ENCODE data around the gene CCHCR1.

Gene CCHCR1

GRCh38 chr6:31158863-31159855 is 1.6 kb upstream of the CCHCR1 start:
- DNase-seq = no peak

GRCh38 chr6:31158140-31158862 is 699 bp upstream of the CCHCR1 start, which contains the start of gene TCF19:
Gene TCF19 (plus strand): TSS chr6:31158589. CDS start chr6:31159470, 881 bp downstream.
- peak; percentile 98 for DNase-seq

DNA sequence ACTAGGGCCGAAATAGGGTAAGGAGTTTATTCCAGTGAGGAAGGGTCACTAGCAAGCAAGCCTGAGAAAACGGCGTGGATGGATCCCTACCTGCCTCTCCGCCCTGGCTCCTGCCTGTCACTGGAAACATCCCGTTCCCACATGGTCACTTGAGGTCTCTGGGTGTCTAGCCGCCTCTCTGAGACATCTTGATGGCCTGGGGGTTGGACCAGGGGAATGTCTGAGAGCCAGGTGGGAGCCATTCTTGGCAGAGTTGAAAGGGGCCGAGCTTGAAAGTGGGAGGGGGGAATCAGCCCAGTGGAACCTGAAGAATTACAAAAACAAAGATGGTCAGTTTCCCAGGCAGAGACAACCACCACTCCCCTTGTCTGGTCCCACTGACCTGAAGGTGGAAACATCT is 961 bp downstream of the CCHCR1 start:
- DNase-seq = no peak

DNA sequence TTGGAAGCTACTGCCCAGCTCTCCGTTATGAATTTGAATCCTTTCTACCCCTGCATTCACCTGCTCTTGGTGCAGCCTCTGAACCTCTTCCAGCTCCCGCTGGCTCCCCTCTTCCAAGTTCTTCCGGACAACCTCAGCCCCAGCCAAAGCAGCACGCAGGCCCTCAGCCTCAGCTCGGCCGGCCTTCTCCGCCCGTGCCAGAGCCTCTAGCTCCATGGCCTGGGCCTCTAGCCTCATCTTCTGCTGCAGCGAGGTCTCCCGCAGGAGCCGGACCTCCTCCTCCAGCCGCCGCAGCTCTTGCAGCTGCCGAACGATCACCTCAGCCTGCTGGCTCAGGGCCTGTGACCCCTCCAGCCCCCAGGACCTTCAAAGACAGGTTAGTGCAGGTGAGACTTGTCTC is 3.2 kb downstream of the CCHCR1 start:
- no peak for DNase-seq

DNA sequence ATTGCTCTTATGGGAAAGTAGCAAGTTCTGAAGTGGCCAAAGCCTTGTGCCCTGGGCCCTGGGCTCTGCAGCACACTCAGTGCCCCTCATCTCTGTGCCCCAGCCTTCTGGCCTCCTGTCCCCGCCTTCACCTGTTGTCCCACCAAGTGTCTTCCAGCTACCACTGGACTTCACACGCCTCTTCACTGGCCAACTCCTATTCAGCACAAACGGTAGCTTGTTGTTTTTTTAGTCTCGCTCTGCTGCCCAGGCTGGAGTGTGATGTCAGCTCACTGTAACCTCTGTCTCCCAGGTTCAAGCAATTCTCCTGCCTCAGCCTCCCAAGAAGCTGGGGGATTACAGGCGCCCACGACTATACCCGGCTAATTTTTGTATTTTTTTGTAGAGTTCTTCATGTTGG is 4.8 kb downstream of the CCHCR1 start:
- no peak for DNase-seq

DNA sequence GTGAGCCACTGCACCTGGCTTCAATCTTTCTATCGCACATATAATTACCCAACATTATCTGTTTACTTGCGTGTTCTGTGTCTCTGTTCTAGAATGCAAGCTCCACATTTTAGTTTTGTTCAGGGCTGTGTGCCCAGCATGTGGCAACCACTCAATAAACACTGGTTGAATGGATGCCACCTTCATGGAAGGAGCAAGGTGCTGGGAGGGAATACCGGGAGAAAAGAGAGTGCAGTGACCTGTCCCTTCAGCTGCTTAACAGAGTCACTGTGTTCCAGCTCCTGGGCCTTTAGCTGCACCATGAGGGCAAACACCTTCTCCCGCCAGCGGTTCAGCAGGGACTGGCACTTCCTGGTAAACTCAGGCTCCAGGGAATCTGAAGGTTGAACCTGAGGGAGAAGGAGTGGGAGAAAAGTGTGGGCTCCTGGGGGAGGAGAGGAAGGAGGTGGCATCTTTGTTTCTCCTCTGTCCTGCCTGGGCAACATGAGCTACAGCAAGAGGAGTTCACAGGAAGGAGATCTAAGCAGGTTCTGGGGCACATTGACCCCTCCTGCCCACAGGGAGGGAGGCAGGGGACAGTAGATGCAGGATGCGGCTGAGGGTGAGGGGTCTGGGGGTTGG is 7.7 kb downstream of the CCHCR1 start:
- DNase-seq = no peak

DNA sequence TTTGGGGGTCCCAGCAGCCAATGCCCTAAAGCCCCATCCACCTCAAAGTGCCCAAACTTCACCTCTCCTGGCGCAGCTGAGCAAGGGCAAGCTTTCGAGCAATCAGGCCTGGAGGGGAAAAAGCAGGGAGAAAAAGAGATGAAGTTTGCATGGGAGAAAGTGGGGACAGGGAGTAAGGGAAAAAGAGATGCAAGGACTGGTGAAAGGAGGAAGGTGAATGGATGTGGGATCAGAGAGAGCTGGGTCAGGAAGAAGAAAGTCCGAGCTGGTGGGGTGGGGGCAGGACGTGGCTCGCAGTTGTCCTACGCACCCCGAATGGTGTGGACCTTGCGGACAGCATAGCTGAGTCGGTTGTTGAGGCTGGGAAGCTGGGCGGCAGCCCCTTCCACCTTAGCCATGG is 12.2 kb downstream of the CCHCR1 start:
- DNase-seq = no peak

- no peak for DNase-seq
These were observed 12.6 kb downstream of the CCHCR1 start for GRCh38 chr6:31144970-31145340.

- no peak for DNase-seq
These were observed 13.2 kb downstream of the CCHCR1 start for GRCh38 chr6:31144296-31144969.

DNA sequence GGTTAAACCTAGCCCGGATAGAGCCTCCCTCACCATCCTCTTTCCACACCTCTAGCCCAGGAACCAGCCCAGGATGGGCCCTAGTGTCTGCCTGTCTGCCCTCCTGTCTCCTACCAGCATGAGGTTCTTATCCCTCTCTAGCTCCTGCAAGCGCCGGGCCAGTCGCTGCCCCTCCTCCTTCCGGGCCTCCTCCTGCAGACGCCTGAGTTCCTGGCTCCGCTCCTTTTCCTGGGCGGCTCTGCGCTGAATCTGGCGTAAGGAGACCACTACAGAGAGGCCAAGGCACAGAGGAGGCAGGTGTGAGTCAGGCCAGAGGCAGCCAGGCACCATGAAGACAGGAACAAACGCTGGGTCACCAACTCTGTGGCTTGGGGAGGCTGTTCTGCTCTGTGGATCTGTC is 14.5 kb downstream of the CCHCR1 start:
- DNase-seq = no peak

DNA sequence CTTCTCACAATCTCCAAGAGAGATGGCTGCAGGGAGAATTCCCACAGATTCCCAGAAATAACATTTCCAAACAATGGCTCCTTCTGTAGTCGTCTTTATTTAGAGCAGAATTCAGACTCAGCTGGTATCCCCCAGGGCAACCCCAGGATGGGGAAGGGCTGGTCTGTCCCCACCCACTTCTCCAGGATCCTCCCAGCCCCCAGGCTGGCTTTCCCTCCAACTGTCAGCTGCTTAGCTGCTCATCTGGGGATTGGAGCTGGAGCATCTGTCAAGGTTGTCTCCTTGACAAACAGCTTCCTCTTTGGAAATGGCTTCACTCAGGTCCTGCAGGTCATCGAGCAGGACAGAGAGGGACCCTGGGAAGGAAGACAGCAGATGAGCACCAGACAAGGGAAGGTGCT is 15.2 kb downstream of the CCHCR1 start:
- DNase-seq = peak; percentile 8

DNA sequence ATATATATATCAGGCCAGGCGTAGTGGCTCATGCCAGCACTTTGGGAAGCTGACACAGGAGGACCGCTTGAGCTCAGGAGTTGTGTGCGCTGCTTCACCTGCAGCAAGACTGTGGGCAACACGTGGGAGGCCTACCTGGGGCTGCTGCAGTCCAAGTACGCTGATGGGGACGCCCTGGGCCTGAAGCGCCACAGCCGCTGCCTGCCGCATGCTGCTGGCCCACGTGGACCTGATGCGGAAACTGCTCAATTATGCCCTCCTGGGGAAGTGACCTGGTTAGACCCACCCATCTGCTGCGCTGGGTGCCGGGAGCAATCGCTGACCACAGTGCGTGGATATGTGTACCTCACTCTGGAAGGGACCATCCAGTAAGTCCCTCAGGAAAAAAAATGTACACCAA is 17.0 kb downstream of the CCHCR1 start:
- no peak for DNase-seq

DNA sequence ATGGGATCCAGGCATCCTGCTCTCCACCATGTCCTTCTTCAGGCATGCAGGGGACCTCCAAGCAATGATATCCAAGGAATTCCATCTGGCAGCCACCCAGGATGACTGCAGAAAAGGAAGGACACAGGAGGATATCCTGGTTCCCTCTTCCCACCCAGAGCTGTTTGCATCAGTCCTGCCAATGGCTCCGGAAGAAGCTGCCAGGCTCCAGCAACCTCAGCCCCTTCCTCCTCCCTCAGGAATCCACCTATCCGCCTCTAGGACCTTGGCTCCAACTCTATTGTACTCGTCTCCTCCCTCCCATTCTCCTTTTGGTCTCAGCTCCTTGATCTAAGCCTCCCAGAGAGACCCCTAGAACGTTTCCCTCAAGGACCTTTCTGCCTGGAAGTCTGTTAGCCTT is 18.0 kb downstream of the CCHCR1 start:
- DNase-seq = no peak

- DNase-seq = no peak
These were observed 18.6 kb downstream of the CCHCR1 start, which contains the start of gene PSORS1C2 for GRCh38 chr6:31138982-31139381. Gene PSORS1C2 (minus strand): TSS chr6:31139066. CDS start chr6:31139026, 40 bp downstream.

DNA sequence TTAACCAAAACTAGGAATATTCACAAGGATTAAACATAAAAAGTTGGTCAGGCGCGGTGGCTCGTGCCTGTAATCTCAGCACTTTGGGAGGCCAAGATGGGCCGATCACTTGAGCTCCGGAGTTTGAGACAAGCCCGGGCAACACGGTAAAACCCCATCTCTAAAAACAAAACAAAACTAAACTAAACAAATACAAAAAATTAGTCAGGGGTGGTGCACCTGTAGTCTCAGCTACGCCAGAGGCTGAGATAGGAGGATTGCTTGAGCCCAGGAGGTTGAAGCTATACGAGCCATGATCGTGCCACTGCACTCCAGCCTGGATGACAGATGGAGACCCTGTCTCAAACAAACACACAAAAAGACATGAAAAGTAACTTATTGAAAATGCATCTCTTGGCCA is 21.9 kb downstream of the CCHCR1 start:
- no peak for DNase-seq

- no peak for DNase-seq
These were observed 24.8 kb downstream of the CCHCR1 start for GRCh38 chr6:31132806-31133205.

- no peak for DNase-seq
These were observed 26.0 kb downstream of the CCHCR1 start for GRCh38 chr6:31131595-31131994.

- no peak for DNase-seq
These were observed 26.9 kb downstream of the CCHCR1 start for GRCh38 chr6:31130751-31131150.

DNA sequence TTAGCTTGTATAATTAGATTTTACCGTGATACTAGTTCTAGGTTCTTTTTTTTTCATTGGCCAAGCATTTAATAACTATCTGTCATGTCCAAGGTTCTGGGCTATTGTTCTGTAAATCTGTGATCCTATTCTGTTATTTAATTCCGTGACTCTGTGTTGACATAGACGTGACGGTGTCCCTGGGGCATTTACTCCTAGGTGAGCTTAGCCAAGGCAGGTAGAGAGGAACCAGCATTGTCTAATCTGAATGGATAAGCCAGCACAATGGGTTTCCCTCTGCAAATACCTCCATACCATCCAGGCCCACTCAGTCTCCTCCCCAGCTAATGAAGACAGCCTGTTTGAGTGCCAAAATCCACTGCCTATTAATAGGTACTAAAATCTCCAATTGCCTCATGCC is 28.5 kb downstream of the CCHCR1 start:
- DNase-seq = no peak

DNA sequence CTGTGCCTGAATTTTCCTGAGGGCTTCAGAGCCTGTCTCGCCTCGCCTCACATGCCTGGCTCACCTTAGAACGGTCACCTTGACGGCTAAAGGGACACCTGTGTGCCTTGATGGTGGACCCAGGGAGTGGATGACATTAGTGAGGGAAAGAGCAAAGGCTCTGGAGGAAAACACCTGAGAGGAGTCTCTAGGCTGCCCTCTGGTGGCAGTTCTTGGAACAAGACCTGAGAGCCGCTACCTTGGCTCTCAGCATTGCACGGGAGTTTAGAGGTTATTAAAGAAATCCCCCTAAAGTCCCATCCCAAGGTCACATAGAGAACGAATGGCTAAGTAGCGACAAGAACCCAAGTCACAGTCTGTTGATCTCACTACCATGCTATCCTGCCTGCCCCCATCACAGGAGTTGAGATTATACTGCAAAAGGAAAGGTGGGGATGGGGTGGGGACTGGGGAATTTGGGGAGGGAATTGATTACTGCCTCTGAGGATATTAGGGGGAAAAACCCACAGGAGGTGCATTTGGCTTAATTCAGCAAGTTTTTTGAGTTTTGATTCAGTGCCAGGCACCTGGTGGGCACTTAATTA is 29.4 kb downstream of the CCHCR1 start:
- DNase-seq = peak; percentile 25

- DNase-seq = no peak
These were observed 31.0 kb downstream of the CCHCR1 start for GRCh38 chr6:31126396-31127175.

All from NCI-H2171 (cell line).